ENCODE data around the gene ARHGAP22. TPM values are rescaled to one million over a fixed set of nuclear protein-coding genes. Genes with fewer than 3 reads are reported as not detected.

ARHGAP22 gene
- total RNA-seq, 1 donor: 45.6 TPM

GRCh38 chr10:48400129-48400849, 204.6 kb downstream of the ARHGAP22 start:
- Histone ChIP-seq H3K4me3 (ENCODE audit: insufficient read depth, low read length) (no peak overlapping the region), H3K4me2 (ENCODE audit: insufficient read depth, low read length) (no peak overlapping the region), H3K36me3 (ENCODE audit: insufficient read depth, low read length) (no peaks in the 10 kb centered on the region), H3K27ac (ENCODE audit: low read depth, low read length) (no peak overlapping the region), H3K9me3 (ENCODE audit: low read depth, low read length) (no peaks in the 10 kb centered on the region), H2AFZ (ENCODE audit: low read length) (no peak overlapping the region), H3K79me2 (ENCODE audit: insufficient read depth, low read length) (peaks cover 25% of the 10 kb centered on the region), H3K27me3 (ENCODE audit: insufficient read depth, low read length) (no peaks in the 10 kb centered on the region), H4K20me1 (ENCODE audit: insufficient read depth, low read length) (peaks cover 15% of the 10 kb centered on the region), H3K4me1 (ENCODE audit: insufficient read depth, low read length) (peaks cover 13% of the 10 kb centered on the region)
- TF ChIP-seq, protein P1, sequence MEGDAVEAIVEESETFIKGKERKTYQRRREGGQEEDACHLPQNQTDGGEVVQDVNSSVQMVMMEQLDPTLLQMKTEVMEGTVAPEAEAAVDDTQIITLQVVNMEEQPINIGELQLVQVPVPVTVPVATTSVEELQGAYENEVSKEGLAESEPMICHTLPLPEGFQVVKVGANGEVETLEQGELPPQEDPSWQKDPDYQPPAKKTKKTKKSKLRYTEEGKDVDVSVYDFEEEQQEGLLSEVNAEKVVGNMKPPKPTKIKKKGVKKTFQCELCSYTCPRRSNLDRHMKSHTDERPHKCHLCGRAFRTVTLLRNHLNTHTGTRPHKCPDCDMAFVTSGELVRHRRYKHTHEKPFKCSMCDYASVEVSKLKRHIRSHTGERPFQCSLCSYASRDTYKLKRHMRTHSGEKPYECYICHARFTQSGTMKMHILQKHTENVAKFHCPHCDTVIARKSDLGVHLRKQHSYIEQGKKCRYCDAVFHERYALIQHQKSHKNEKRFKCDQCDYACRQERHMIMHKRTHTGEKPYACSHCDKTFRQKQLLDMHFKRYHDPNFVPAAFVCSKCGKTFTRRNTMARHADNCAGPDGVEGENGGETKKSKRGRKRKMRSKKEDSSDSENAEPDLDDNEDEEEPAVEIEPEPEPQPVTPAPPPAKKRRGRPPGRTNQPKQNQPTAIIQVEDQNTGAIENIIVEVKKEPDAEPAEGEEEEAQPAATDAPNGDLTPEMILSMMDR (IDR thresholded peaks at IDR 0.05; ENCODE audit: extremely low read depth, low read depth, low read length): no peak
- DNase-seq (ENCODE audit: insufficient read length, low spot score, missing footprints): no peak

DNA sequence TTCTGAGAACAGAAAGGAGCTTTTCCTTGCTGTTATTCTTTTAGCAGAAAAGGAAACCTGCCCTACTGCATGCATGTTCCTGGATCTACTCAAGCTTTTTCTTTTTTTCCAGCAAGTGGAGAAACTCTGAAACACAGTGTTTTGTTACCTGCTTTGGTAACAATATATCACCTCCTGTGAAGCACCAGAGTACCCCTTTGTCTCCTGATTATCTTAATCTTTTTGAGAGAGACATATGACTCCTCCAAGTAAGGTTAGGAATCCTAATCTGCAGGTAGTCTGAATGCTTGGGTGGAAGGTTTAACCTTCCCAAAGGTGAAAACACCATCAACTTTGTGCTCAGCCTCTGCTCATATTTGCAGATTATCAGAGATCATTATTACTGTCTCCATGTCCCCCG, 205.3 kb downstream of the ARHGAP22 start:
- Histone ChIP-seq H3K36me3 (ENCODE audit: insufficient read depth, low read length) (no peaks in the 10 kb centered on the region), H4K20me1 (ENCODE audit: insufficient read depth, low read length) (peaks cover 15% of the 10 kb centered on the region), H3K27me3 (ENCODE audit: insufficient read depth, low read length) (no peaks in the 10 kb centered on the region), H3K9me3 (ENCODE audit: low read depth, low read length) (no peaks in the 10 kb centered on the region), H3K4me2 (ENCODE audit: insufficient read depth, low read length) (no peak overlapping the region), H3K79me2 (ENCODE audit: insufficient read depth, low read length) (peaks cover 25% of the 10 kb centered on the region), H3K27ac (ENCODE audit: low read depth, low read length) (no peak overlapping the region), H2AFZ (ENCODE audit: low read length) (no peak overlapping the region), H3K4me1 (ENCODE audit: insufficient read depth, low read length) (peaks cover 13% of the 10 kb centered on the region), H3K4me3 (ENCODE audit: insufficient read depth, low read length) (no peak overlapping the region)
- TF ChIP-seq, protein P1 (IDR thresholded peaks at IDR 0.05; ENCODE audit: extremely low read depth, low read depth, low read length): no peak
- DNase-seq (ENCODE audit: insufficient read length, low spot score, missing footprints): no peak

GRCh38 chr10:48399056-48399541, 205.8 kb downstream of the ARHGAP22 start:
- no peak overlapping the region for H3K27ac ChIP-seq (ENCODE audit: low read depth, low read length)
- no peak for DNase-seq (ENCODE audit: insufficient read length, low spot score, missing footprints)
- no peaks in the 10 kb centered on the region for H3K9me3 ChIP-seq (ENCODE audit: low read depth, low read length)
- no peaks in the 10 kb centered on the region for H3K27me3 ChIP-seq (ENCODE audit: insufficient read depth, low read length)
- no peaks in the 10 kb centered on the region for H3K36me3 ChIP-seq (ENCODE audit: insufficient read depth, low read length)
- H2AFZ ChIP-seq (ENCODE audit: low read length): no peak overlapping the region
- no peak overlapping the region for H3K4me3 ChIP-seq (ENCODE audit: insufficient read depth, low read length)
- TF ChIP-seq, protein P1 (IDR thresholded peaks at IDR 0.05; ENCODE audit: extremely low read depth, low read depth, low read length): no peak
- H3K4me1 ChIP-seq (ENCODE audit: insufficient read depth, low read length): peaks cover 13% of the 10 kb centered on the region
- H3K79me2 ChIP-seq (ENCODE audit: insufficient read depth, low read length): peaks cover 23% of the 10 kb centered on the region
- peaks cover 15% of the 10 kb centered on the region for H4K20me1 ChIP-seq (ENCODE audit: insufficient read depth, low read length)
- no peak overlapping the region for H3K4me2 ChIP-seq (ENCODE audit: insufficient read depth, low read length)

- Histone ChIP-seq H3K4me1 (ENCODE audit: insufficient read depth, low read length) (peaks cover 13% of the 10 kb centered on the region), H3K9me3 (ENCODE audit: low read depth, low read length) (no peaks in the 10 kb centered on the region), H3K27ac (ENCODE audit: low read depth, low read length) (no peak overlapping the region), H2AFZ (ENCODE audit: low read length) (no peak overlapping the region), H3K36me3 (ENCODE audit: insufficient read depth, low read length) (no peaks in the 10 kb centered on the region), H3K79me2 (ENCODE audit: insufficient read depth, low read length) (peaks cover 23% of the 10 kb centered on the region), H3K4me3 (ENCODE audit: insufficient read depth, low read length) (no peak overlapping the region), H3K4me2 (ENCODE audit: insufficient read depth, low read length) (no peak overlapping the region), H3K27me3 (ENCODE audit: insufficient read depth, low read length) (no peaks in the 10 kb centered on the region), H4K20me1 (ENCODE audit: insufficient read depth, low read length) (peaks cover 15% of the 10 kb centered on the region)
- TF ChIP-seq, protein P1 (IDR thresholded peaks at IDR 0.05; ENCODE audit: extremely low read depth, low read depth, low read length): no peak
- no peak for DNase-seq (ENCODE audit: insufficient read length, low spot score, missing footprints)
Measured at GRCh38 chr10:48398261-48398660, 206.6 kb downstream of the ARHGAP22 start.
